Adrenal gland (tissue), 5 donors: ENCODE data around the gene IFT25.

ENCODE experiments used
- CTCF ChIP-seq, 6 experiments: fragments of 450-650 bp in 4 of 6; fragments of 200-600 bp in 2 of 6; sonication (generic) in 1 of 6; IDR thresholded peaks; 1 replicate in 5 of 6; 2 replicates in 1 of 6; pipeline versions ENCODE4 v1.5.1 to v1.8.0; 2016 to 2021; ENCODE audit warnings: antibody characterized with exemption in 6 of 6, mild to moderate bottlenecking in 2 of 6, moderate library complexity in 1 of 6
- POLR2A ChIP-seq, 2 donors: fragments of 450-650 bp; IDR thresholded peaks; one replicate each; pipeline ENCODE4 v1.6.1; 2017; ENCODE audit warnings: antibody characterized with exemption in 2 of 2, mild to moderate bottlenecking in 2 of 2, moderate library complexity in 1 of 2
- donor health status: DM: no; HTN: no; CAD: no.

DNA sequence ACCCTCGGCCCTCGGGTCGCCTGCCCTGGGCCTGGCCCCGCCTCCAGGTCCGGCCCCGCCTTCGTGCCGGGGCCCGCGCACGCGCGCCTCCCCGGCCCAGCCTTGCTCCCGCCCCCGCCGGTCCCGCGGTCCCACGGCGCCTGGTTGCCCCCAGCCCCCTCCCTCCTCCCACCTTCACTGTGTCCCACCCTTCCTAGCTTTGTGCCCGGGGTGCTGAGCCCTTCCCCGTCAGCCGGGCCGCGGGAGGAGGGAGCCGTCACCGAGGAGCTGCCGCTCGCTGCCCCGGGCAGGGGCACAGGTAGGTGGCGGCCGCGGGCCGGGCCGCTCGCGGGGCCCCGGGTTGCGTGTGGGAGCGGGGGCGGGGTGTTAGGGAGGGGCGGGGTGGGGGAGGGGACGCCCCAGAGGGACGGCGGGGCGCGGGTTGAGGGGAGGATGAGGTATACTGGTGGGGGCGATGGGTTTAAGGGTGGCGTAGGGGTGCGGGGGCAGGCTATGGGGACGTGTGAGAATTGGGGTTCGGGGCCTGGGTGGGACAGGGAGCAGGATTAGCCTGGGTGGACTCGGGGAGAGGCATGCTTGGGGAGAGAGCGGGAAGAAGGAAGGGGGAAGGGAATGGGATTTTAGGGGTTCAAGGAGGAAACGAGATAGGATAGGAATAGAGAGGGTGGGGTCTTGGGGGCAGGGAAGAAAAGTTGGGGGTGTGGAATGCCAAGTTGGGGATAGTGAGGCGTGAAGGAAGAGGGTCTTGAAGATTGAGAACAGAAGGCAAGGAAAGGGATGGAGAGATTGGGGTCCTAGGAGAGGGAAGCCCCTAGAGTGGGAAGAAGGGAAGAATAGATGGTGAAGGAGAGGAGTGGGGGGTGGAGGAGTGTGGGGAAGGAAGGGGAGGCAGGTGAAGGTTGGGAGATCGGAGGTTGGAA lies 1.0 kb upstream of the IFT25 start, which contains the start of gene LRRC42:
- peak in 1 of 6 experiments; percentile 8 for TF ChIP-seq CTCF (IDR thresholded peaks at IDR 0.05)
- peak in 1 of 2 donors; percentile 34 for TF ChIP-seq POLR2A (IDR thresholded peaks at IDR 0.05)
